ENCODE data around the gene SLC51B.
"Not testable (repeated sequence)": the region's sequence is repeated elsewhere in the genome, so short reads cannot be mapped to it uniquely, and the experiment has no call there.

The SLC51B gene

GRCh38 chr15:65083262-65083701, 38.1 kb downstream of the SLC51B start:
- no peak for DNase-seq (ENCODE audit: low read depth, low spot score)

DNA sequence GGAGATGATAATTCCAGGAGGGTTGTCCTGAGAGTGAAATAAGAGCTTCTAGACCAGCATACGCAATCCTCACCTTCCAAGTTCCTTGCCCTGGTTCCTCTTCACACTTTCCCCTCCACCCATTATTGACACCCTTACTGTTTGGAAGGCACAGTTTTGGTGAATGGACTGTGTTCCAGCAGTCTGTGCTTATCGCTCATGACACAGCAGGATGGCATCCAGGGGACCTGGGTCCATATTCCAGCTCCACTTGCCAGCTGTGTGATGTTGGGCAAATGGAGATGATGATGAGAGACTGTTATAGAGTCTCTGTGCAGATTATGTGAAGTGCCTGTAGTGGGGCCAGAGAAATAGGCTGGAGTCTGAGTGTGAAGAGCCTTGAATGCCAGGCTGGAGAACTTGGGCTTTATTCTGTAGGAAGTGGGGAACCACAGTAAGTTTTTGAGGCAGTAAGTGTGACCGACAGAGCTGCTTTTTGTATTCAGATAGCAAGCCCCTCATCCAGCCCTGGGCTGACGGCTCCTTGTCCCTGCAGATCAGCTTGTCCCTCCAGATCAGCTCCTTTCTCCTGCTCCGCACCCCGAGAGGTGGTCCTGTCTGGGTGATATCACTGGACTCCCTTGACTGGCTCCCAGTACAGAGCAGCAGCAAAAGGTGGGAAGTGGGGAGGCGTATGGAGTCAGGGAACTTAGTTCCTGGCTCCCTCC, 39.5 kb downstream of the SLC51B start:
- no peak for DNase-seq (ENCODE audit: low read depth, low spot score)

- no peak for DNase-seq (ENCODE audit: low read depth, low spot score)
Measured at GRCh38 chr15:65085207-65085753, 40.1 kb downstream of the SLC51B start.

GRCh38 chr15:65085990-65086679, 40.9 kb downstream of the SLC51B start:
- no peak for DNase-seq (ENCODE audit: low read depth, low spot score)

DNA sequence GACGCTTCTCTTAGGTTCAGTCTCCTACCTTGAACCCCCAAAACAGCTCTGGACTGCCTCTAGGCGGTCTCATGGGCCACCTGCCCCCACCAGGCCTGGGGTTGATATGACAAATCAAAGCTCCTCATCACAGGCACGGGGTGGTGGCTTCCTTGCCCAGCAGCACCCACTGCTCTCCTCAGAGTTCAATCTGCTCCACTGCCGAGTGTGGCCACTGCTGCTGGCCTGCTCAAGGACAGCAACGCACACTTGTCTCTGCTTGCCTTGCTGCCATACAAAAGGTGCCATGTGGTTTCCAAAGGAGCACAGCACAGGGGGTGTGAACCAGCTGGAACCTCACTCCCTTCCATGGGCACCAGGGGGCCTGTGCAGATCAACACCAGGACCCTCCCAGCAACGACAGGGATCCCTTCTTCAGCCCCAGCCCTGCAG, 41.5 kb downstream of the SLC51B start:
- no peak for DNase-seq (ENCODE audit: low read depth, low spot score)

GRCh38 chr15:65087411-65087810, 42.2 kb downstream of the SLC51B start:
- DNase-seq (ENCODE audit: low read depth, low spot score) = no peak

GRCh38 chr15:65087873-65088642, 42.9 kb downstream of the SLC51B start:
- no peak for DNase-seq (ENCODE audit: low read depth, low spot score)

DNA sequence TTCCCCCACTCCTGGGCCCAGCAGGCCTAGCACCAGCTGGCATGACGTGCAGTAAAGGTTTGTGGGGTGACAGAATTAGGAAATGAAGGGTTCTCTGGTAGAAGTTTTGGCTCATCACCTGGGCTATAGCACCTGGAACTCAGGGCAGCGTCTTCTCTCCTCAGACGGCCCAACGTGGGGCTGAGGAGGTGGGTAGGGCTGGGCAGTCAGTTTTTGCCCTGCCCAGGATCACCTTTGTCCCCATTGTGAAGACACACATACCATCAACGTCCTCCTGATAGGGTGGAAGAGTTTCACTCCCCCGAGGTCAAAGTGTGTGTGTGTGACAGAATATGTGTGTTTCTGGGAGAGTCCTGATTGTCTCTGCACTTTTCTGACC, 43.4 kb downstream of the SLC51B start:
- no peak for DNase-seq (ENCODE audit: low read depth, low spot score)

- DNase-seq (ENCODE audit: low read depth, low spot score) = no peak
Measured at GRCh38 chr15:65089206-65089824, 44.1 kb downstream of the SLC51B start.

DNA sequence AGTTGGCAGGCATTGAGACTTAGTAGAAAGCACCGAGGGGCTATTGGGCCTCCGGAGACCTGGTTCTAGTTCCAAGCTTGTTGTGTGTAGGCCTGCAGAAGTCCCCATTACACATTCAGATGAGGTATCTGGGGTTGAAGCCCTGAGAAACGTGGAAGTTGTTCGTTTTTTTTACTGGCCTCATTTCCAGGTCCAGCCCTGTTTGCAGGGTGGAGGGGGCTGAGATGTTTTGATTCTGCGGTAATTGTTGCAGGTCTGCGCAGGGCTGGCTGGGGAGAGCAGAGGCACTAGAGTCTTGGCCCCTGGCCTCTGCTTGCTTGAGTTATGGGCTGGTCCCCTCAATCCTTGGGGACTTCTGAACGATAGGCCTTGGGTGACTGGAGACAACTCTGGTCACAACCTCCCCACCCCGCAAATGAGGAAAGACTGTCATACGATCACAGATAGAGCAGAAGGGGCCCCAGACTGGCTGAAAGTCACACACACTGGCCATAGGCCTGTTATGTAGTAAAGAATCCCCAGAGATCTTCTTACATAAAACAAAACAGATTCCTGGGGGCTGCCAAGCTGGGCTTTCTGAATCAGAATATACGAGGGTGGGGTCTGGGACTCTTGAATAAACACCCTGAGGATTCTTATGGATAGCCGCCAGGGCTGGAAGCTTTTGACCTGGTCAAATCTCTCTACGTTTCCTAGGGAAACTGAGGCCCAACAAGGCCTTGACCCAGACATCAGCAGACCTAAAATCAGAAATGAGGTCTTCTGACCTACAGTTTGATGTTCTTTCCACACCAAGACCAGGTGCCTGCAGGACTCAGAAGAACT, 47.0 kb downstream of the SLC51B start:
- no peak for DNase-seq (ENCODE audit: low read depth, low spot score)

DNA sequence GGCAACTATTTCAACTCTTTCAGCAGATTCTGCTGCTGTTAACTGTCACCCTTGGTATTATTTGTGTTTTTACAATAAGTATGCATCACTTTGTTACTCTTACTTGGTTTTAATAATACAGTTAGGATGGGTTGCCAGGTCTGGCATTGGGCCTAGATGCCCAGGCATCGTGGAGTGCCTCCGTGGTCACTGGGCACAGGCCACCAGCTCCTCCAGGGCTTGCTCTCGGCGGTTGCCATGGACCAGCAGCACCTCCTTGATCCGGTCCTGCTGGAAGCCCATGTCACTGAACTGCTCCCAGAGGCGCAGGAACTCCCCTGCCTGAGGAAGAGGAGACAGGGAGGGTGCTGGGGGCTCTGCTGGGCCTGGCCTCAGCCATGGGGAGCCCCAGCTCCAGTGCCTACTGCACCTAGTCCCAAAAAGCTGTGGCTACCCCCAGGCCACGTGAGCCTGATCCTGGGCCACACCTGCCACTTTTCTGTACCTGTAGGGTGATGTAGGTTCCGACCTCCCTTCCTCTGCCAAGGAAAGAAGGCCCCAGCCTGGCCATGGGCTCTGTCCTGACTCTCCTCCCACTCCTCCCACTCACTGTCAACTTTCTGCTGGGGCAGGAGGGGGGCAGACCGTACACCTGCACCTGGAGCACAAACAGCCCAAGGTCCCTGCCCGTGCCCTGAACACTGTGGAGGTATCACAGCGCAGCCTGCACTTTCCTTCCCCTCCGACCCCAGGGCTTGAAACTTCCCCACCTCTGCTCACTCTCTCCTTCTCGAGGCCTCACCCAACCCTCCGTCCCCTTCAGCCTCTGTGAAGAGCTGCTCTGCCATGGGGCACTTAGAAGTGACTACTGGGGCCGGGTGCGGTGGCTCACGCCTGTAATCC, 48.0 kb downstream of the SLC51B start:
- DNase-seq (ENCODE audit: low read depth, low spot score) = no peak

DNA sequence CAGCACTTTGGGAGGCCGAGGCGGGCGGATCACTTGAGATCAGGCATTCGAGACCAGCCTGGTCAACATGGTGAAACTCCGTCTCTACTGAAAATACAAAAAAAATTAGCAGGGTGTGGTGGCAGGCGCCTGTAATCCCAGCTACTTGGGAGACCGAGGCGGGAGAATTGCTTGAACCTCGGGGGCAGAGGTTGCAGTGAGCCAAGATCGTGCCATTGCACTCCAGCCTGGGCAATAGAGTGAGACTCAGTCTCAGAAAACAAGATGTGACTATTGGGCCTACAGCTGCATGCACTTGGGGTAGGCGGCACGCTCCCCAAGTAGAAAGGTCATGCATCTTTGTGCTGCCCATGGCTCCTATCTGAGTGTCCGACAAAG, 48.6 kb downstream of the SLC51B start:
- not testable (repeated sequence) for DNase-seq (ENCODE audit: low read depth, low spot score)

- DNase-seq (ENCODE audit: low read depth, low spot score) = no peak
Measured at GRCh38 chr15:65094294-65094995, 49.3 kb downstream of the SLC51B start.

DNA sequence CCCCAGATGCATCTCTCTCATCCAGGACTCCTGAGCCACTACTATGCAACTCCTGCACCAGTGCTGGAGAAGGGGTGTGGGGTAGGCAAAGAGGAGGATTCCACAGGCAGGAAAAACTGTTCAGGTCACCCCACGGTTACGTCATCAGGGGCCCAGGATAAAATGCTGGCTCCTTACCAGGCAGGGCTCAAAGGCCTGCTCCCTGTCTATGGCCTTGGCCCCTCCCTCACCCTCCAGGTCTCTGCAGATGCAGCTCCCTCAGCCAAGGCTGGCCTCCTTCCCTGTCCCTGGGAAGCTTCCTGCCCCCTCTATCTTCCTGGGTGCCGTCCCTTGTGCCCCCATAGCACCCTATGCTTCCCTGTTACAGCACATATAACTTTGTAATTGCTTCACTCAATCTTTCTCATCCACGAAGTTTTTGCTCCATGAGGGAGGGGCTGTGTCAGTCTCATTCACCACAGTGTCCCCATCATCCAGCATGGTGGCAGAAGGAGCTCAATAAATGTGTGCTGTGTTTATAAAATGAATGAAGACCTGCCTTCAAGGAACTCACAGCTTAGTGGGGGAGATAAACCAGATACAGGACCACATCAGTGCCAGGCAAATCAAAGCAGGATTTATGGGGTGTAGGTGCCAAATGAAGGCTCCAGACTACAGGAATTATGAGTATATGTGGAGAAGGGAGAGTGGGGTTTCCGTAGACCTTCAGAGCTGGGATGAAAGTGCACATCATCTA, 50.0 kb downstream of the SLC51B start:
- DNase-seq (ENCODE audit: low read depth, low spot score) = no peak

- no peak for DNase-seq (ENCODE audit: low read depth, low spot score)
Measured at GRCh38 chr15:65095747-65096104, 50.5 kb downstream of the SLC51B start.

- DNase-seq (ENCODE audit: low read depth, low spot score) = no peak
Measured at GRCh38 chr15:65096481-65097385, 51.5 kb downstream of the SLC51B start.

DNA sequence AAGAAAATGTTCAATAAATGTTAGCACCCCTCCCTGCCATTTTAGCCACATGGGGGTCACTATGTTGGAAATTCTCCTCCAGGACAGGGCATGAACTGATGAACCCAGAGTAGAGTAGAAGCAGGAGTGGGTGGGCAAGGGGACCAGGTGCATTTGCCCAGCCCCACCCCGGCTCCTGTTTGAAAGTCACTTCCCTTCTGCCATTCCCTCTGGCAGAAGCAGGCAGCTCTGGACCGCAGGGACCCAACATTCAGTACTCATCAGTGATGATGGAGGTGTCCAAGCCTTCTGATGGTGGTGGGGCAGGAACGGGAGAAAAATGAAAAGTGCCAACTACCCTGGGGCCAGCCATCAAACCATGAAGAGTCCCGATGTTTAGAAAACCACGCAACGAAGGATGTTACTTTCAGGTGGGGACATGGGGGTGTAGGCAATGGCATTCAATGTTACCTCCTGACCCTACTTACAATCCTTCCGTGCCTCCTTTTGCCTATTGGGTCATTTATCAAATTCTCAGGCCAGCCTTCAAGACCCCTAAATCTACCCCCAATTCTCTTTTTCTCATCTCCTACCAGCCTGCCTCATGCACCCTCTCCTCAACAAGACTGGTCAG, 52.6 kb downstream of the SLC51B start:
- no peak for DNase-seq (ENCODE audit: low read depth, low spot score)
